ENCODE results near the gene PCDHGA4. TPM values are rescaled to one million over a fixed set of nuclear protein-coding genes. Genes with fewer than 3 reads are reported as not detected.

Gene PCDHGA4
- total RNA-seq, 4 donors from 2014 or later, result 1.3 to 5.4 (median 1.5) TPM

GRCh38 chr5:141356950-141357349 lies 2.1 kb downstream of the PCDHGA4 start:
- peaks cover 0 to 6% of the 10 kb centered on the region in 2 donors for H3K4me1 ChIP-seq
- no peak for TF ChIP-seq CTCF (IDR thresholded peaks at IDR 0.05 in 4 of 5, conservative IDR thresholded peaks at IDR 0.05 in 1 of 5)
- no peak overlapping the region for H3K27ac ChIP-seq
- H3K36me3 ChIP-seq, result no peaks in the 10 kb centered on the region
- intact Hi-C loops (cut with DNase I; ENCODE audit: low total_unique reads), result no loop called here
- DNase-seq, result no peak
- peak overlapping the region in 1 of 4 donors; percentile 10 for H3K4me3 ChIP-seq
- peaks cover 0 to 13% (median 6%) of the 10 kb centered on the region in 3 donors for H3K9me3 ChIP-seq
- in situ Hi-C loops (cut with MboI; ENCODE audit: low sequenced_read_pairs in 4 of 4), result no loop called here
- peaks cover 0 to 35% (median 22%) of the 10 kb centered on the region in 3 donors for H3K27me3 ChIP-seq
- no peak for ATAC-seq

- peak; percentile 30 to 71 for ATAC-seq
- H3K9me3 ChIP-seq, result peaks cover 0 to 15% (median 6%) of the 10 kb centered on the region in 3 donors
Observed at GRCh38 chr5:141359790-141360426, 5.1 kb downstream of the PCDHGA4 start, which contains the start of gene PCDHGB2. Gene PCDHGB2, plus strand, starts transcription at chr5:141359994. Its CDS starts 142 bp downstream, at chr5:141360136.

GRCh38 chr5:141360685-141361084 lies 5.9 kb downstream of the PCDHGA4 start:
- Histone ChIP-seq H3K27me3 (peaks cover 0 to 44% (median 31%) of the 10 kb centered on the region in 3 donors), H3K36me3 (no peaks in the 10 kb centered on the region), H3K9me3 (peaks cover 0 to 21% (median 6%) of the 10 kb centered on the region in 3 donors), H3K4me1 (peaks cover 5 to 9% of the 10 kb centered on the region in 2 donors), H3K4me3 (peak overlapping the region; percentile 41 to 57 (median 42)), H3K27ac (peak overlapping the region in 1 of 4 donors; percentile 62)
- TF ChIP-seq CTCF (IDR thresholded peaks at IDR 0.05 in 4 of 5, conservative IDR thresholded peaks at IDR 0.05 in 1 of 5) (no peak), POLR2A (IDR thresholded peaks at IDR 0.05) (no peak)
- no peak for DNase-seq
- intact Hi-C loops (cut with DNase I; ENCODE audit: low total_unique reads) (loop anchor here (1.0 kb wide), 1 partner anchor 200 kb away; no protein-coding TSS in a partner anchor), in situ Hi-C loops (cut with MboI; ENCODE audit: low sequenced_read_pairs in 4 of 4) (no loop called here)
- ATAC-seq, result no peak

More at GRCh38 chr5:141359790-141360426, 5.1 kb downstream of the PCDHGA4 start, which contains the start of gene PCDHGB2:
- Histone ChIP-seq H3K4me1 (peaks cover 5 to 9% of the 10 kb centered on the region in 2 donors), H3K4me3 (peak within 1 kb of the TSS; percentile 41 to 57 (median 42)), H3K36me3 (no peaks in the 10 kb centered on the region), H3K27me3 (peaks cover 0 to 39% (median 35%) of the 10 kb centered on the region in 3 donors), H3K27ac (peak within 1 kb of the TSS; percentile 30 to 67 (median 52))
- TF ChIP-seq CTCF (IDR thresholded peaks at IDR 0.05 in 4 of 5, conservative IDR thresholded peaks at IDR 0.05 in 1 of 5) (peak; percentile 26 to 48 (median 34)), POLR2A (IDR thresholded peaks at IDR 0.05) (no peak)
- intact Hi-C loops (cut with DNase I; ENCODE audit: low total_unique reads) (loop anchor here (1.0 kb wide), 1 partner anchor 200 kb away; no protein-coding TSS in a partner anchor), in situ Hi-C loops (cut with MboI; ENCODE audit: low sequenced_read_pairs in 4 of 4) (no loop called here)
- DNase-seq, result no peak

GRCh38 chr5:141362719-141363118 lies 7.9 kb downstream of the PCDHGA4 start:
- DNase-seq (no peak), ATAC-seq (no peak)
- no peak overlapping the region for H3K27ac ChIP-seq
- H3K4me1 ChIP-seq, result peaks cover 5 to 8% of the 10 kb centered on the region in 2 donors
- H3K36me3 ChIP-seq, result no peaks in the 10 kb centered on the region
- in situ Hi-C loops (cut with MboI; ENCODE audit: low sequenced_read_pairs in 4 of 4) (no loop called here), intact Hi-C loops (cut with DNase I; ENCODE audit: low total_unique reads) (no loop called here)
- TF ChIP-seq CTCF (IDR thresholded peaks at IDR 0.05 in 4 of 5, conservative IDR thresholded peaks at IDR 0.05 in 1 of 5) (no peak), POLR2A (IDR thresholded peaks at IDR 0.05) (no peak)
- peaks cover 0 to 53% (median 38%) of the 10 kb centered on the region in 3 donors for H3K27me3 ChIP-seq
- H3K4me3 ChIP-seq, result peak overlapping the region in 1 of 4 donors; percentile 26
- peaks cover 0 to 28% (median 6%) of the 10 kb centered on the region in 3 donors for H3K9me3 ChIP-seq
